GM19043 (cell line): Measurements from ENCODE around the gene RASL10A.

Experiments
- ATAC-seq: cut with Tn5 transposase; IDR thresholded peaks from one replicate; pipeline ENCODE4 v1.9.1; 2021; ENCODE audit warnings: low read depth; ENCODE audit not compliant: unreplicated experiment

RASL10A gene

DNA sequence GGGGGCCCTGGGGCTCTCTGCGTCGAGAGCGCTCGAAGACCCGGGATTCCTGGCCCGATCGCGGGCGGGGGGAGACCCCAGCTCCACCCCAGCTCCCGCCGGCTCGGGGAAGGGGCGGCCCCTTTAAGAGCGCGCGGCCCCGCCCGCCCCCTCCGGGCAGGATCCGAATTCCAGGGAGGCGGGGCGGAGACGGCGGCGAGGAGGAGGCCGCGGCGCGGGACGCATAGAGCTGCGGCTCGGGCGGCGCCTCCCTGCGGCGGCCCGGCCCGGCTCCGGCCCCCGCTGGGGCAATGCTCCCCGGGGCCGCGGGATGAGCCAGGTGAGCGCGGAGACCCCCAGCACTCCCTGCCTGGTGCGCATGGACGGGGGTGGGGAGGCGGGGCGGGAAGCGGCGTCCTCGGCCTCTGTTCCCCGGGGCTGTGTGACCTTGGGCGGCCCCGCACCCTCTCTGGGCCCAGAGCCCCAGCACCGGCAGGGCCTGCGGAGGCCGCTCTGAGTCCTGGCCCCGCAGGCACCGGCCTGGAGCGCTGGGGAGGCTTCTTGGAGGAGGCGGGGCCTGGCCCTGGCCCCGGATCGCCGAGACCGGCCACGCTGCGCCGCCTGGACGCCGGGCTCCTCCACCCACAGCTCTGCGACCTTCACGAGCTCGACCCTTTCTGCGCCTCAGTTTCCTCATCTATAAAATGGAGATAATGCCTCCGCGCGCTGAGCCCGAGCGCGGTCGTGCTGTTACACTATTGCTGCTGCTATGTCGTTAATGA is 8.5 kb downstream of the RASL10A start:
- no peak for ATAC-seq

DNA sequence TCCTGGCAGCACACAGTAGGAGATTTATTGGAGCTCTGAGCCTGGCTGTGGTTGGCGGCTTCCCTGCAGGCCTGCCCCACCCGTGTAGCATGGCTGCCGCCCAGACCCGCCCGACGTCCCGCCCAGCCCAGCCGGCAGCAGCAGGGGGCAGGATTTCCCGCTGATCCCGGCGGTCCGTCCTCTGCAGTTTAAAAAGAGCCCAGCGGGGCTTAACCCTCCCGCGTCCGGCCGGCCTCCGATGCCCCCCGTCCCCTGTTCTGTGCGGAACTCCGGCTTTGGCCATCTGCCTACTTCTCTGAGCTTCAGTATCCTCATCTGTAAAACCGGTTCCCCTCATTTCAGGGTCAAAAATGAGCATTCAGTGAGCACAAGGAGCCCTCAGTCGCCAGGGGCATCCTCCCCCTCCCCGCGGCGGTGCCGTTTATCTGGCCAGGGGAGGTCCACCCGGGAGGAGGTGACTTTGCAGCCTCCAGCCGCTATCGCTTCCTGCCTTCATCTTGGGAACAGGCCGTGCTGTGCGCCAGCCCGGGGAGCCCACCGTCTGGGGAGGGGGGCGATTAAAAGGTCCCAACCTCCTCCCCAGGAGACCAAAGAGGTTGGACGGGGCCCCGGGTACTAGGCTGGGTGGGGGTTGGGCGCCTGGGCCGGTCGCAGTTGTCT is 9.2 kb downstream of the RASL10A start, which contains the start of gene GAS2L1:
TSS of gene GAS2L1 (plus strand) at position 476 of the 660 bp plus-strand sequence. CDS start 1,456 bp downstream, outside the sequence.
- ATAC-seq = no peak

DNA sequence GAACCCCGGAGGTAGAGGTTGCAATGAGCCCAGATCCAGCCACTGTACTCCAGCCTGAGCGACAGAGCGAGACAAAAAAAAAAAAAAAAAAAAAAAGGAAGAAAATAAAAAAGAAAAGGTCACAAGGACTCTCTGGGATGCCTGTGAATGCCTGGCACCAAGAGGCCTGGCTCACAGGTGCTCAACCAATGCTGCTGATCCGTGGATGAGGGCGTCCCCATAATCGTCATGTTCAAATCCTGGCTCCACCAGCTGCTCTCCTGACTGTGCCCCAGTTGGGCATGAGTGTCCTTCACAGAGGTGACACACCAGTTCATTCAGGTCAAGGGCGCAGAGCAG is 9.7 kb downstream of the RASL10A start:
- no peak for ATAC-seq

DNA sequence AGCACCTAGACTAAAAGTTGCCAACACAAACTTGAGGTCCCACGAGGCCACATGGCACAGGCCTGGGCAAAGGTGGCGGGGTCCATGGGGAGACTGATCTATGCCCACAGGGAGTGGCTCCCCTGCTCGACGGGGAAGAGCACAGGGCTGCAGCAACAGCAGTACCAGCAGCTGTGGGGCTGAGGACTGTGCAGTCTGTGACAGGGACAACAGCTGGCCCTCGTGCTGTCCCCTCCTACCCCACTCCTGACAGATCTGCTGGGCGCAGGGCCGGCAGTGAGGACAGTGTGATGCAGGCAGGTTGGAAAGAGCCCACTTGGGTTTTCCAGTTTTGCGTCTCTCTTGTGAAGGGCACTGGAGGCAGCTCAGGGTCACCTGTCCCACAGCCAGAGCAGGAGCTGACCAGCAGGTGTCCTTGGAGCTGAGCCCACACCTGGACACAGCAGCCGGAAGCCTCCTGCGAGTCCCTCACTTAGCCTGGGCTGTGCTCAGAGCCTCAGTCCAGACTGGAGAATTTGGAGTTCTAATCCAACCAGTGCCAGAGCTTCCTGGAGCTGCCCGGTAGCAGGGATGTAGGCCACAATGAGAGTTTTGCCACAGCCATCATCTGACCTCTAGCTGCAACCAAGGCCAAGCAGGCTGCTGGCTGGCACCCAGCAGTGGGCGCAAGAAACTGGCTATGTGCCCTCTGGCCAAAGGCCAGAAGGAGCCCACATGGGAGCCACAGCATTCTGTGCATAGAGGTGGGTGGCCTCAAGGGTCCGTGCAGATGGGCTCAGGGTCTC is 12.6 kb downstream of the RASL10A start:
- no peak for ATAC-seq

DNA sequence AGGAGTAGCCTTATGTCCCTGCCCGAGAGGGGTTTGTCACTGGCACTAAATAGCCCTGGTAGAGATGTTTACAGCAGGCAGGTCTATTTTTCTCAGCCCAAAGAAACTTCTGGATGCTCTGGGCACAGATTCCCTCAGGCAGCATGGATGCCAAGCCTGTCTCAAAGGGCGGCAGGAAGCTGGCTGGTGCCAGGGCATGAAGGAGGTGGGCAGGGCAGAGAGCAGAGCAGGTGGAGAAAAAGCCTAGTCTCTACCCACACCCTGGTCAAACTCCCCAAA is 13.2 kb downstream of the RASL10A start:
- ATAC-seq = no peak

DNA sequence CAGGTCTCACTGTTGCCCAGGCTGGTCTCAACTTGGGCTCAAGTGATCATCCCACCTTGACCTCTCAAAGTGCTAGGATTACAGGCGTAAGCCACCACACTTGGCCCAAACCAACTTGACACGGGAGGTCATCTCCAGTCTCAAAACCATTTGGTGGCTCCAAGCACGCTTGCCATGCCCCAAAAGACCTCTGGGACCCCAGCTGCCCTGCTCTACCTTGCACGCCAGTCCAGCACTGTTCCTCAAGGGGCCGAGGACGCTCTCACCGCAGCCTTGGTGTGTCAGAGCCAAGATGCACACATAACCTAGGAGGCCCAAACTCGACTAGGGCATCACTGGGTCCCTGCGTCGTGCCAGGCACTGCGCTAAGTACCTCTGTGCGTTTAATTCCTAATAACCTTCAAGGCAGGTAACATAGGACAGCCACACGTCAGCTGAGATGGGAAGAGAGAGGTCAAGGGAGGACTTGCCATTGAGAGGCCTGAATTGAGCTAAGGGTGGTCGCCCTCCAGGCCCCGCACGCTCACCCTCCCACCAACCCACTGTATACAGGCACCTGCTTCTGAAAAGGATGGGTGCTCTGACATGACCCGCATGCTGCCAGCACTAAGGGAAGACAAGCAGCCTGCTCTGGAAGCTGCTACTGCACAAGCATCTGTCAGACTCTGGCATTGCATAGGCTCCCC is 13.6 kb downstream of the RASL10A start:
- ATAC-seq = no peak

DNA sequence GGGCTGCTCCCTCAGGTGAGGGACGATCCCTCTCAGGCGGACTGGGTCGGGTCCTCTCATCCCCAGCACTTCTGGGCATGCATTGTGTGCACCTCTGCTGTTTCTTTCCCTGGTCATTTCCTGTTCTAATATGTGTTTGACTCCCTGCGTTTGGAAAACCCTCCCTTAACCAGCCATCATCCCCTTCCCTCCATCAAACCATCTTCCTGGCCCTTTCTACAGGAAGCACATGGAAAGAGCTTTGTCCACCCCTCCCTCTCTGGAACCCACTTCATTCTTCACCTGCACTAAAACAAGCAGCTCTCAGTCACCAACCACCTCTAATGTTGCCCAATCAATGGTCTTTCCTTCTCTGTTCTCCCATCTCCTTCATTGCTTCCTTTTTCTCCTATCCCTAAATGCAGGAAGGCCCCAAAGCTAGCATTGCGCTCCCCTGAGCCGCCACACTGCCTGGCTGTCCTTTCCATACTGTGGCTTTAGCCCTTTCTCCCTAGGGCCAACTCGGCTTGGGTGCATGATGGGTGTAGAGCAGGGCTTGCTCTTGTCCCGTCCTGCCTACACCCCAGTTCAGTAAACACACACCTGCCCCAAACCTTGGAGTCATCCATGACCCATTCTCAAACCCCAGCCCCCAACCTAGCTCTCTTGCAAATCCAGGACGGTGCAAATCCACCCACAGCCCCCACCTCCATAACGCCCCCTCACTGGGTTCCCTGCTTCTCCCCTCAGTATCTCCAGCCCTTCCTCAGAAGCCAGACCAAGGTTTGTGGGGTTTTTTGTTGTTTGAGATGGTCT is 14.5 kb downstream of the RASL10A start:
- no peak for ATAC-seq

DNA sequence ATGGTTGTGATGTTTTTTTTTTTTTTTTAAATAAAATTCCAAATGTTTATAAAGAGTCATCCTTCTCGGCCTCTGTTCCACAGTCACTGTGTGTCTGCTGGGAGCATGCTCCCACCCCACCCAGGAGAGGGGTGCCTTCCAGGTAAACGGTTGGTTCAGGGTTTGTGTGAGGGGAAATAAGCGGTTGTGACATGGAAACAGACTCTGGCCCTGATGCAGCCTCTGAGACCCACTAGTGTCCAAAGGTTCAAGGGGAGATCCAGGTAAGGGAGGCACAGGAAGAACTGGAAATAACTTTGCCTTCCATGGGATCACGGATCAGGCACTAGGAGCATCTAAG is 15.1 kb downstream of the RASL10A start:
- no peak for ATAC-seq

DNA sequence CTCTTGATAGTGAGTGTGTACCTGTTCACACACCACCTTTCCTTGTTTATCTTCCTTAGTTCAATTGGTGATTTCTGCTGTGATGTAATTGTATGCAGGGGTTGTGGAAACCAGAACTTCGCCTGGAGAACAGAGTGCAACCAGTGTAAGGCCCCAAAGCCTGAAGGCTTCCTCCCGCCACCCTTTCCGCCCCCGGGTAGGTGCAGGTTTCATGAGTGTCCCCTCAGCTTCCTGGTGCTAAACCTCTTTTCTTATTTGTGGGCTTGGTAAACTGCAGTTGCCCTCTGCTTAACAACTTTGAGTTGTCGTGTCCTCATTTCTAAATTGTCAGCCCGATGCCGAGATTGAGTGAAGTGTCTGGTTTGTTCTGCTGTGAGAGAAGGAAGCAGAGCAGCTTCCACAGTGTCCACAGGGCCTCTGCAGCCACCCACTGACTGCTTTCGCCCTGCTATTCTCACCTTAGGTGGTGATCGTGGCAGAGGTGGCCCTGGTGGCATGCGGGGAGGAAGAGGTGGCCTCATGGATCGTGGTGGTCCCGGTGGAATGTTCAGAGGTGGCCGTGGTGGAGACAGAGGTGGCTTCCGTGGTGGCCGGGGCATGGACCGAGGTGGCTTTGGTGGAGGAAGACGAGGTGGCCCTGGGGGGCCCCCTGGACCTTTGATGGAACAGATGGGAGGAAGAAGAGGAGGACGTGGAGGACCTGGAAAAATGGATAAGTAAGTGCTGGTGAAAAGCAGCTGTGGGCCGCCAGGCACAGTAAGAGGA is 16.2 kb downstream of the RASL10A start:
- no peak for ATAC-seq

DNA sequence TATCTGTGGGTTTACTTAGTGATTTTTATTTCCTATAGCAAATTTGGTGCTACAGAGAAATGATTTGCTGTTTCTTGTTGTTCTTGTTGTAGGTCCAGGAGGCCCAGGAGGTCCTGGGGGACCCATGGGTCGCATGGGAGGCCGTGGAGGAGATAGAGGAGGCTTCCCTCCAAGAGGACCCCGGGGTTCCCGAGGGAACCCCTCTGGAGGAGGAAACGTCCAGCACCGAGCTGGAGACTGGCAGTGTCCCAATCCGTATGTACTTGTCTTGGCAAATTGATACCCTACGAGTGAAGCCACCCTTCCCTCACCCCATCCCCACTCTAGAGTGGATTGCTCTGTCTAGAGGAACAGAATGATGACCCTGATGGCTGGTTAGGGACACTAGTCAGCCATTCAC is 16.9 kb downstream of the RASL10A start:
- no peak for ATAC-seq

DNA sequence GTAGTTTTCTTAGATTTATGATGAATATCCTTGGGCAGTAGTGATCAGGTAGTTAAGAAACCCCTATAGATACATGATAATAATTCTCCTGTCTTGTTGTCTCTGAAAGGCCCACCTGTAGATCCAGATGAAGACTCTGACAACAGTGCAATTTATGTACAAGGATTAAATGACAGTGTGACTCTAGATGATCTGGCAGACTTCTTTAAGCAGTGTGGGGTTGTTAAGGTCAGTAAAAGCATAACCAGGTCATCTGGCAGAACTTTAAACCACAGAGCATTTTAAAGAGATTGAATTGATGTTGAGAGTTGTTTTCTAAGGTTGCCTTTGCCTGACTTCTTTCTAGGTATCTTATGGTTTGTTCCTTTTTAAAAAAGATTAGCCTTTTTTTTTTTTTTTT is 23.1 kb downstream of the RASL10A start:
- ATAC-seq = no peak

DNA sequence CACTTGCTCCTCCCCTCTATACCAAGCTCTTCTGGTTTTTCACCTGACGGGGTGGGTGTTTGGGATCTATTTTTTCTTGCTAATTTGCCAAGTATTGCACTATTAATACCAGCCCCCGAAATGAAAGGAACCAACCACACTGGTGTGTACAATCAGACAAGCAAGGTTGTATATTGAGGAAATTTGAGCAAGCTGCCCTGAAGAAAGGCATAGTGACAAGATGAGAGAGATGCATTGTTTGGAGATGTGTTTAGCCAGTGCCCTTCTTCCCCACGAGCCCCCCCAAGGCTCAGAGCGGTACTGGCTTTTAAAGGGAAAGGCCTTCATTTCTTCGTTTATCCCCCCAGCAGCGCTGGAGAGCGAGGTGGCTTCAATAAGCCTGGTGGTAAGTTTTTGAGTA is 24.3 kb downstream of the RASL10A start:
- no peak for ATAC-seq

DNA sequence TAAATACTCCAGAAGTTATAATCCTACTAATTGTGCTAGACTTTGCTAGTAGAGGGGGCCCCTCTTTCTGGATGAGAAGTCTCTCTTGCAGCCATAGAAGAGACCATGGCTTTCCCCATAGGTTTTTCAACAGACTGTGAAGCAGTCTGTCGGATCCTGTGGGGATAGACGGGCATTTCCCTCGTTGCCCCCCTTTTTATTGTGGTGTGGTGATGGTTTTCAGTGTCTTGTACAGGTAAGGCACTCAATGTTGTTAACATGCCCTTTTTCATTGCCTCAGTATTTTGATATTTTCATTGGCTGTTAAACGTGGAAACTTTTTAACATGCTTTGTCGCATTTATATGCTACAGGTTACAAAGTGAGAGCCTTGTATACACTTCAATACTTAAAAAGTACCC is 25.4 kb downstream of the RASL10A start:
- ATAC-seq = no peak

DNA sequence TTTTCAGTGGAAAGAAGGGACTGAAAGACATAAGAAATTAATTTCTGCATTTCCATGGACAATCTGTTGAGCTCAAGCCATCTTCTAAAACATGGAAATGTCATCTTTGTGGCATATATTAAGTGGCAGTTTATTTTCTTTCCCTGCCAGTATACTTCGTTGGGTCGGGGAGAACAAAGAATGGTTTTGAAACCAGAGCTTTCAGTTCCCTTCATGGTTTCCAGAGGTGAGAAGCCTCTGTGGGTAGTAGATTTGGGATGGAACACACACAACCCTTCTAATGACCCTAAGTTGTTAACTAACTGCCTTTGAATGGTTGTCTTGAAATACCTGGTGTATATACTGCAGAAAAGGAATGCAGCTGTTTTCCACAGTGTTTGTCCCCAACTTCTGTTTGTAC is 26.7 kb downstream of the RASL10A start:
- ATAC-seq = no peak

DNA sequence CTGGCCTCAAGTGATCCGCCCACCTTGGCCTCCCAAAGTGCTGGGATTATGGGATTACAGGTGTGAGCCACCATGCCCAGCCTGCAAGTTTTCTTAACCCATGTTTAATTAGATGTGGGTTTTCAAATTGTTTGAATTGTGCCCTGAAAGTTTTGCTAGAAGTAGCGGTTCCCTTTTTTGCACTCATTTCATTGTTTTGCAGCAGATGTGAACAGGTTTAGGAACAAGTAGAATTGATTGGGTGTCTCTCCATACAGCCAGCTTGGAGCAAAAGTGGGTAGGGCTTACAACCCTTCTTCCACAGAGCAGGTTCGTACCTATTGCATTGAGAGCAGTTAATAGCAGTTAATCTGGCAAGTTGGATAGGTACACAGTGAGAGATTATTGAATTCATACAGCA is 31.3 kb downstream of the RASL10A start:
- ATAC-seq = no peak

DNA sequence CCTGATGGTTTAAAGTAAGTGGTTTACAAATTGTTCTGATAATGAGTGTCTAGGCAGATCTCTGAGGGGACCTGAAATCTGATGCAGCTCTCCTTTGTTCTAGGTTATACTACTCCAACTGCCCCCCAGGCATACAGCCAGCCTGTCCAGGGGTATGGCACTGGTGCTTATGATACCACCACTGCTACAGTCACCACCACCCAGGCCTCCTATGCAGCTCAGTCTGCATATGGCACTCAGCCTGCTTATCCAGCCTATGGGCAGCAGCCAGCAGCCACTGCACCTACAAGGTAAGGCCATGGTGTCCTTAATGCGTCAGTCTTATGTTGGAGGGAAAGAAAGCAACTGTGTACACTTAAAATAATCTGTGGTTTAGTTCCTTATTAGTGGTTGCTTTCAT is 37.6 kb downstream of the RASL10A start:
- no peak for ATAC-seq

DNA sequence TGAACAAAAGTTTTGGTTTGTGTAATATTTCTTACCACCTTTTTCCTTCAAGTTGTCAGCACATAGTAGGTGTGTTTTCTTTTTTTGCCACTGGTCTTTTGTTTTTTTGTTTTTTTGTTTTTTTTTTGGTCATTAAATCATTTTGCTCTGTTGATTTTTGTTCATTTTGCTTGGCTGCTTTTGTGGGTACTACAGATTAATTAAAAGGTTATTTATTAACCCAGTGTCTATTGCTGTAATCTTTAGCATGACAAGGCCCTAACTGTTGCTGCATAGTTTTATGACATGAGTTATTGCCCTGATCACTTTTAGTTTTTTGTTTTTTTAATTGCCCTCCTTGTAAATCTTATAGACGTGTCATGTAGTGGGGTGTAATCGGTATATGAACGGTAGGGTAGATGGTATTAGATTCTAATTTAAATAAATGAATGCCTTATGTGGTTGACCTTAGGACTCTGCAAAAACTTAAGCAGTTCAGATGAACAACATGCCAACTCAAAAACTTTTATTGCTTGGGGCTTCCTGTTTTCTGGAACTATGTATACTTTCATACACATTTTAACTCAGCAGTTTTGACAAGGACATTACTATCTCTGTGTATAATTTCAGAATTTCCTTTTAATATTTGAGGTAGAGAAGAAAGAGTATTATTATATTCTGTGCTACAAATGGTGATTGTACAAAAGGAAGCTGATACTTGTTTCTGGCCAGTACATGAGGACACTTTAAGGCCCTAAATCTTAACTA is 39.5 kb downstream of the RASL10A start:
- no peak for ATAC-seq

DNA sequence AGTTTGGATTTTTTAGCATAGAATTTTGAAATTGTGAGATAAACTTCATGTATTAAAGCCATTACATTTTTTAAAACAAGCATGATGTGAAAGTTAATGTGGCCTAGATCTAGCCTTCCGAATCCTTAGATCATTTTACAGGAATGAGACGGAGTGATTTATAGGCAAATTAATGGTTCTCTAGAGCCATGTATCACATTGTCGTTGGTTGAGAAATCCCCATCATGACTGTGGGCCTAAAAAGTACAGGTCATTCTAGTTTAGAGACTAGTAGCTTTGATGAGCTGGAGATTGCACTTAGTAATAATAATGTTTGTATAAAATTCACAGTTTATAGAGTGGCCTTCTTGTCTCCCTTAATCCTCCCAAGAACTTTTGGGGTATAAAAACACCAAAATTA is 40.3 kb downstream of the RASL10A start:
- ATAC-seq = no peak

DNA sequence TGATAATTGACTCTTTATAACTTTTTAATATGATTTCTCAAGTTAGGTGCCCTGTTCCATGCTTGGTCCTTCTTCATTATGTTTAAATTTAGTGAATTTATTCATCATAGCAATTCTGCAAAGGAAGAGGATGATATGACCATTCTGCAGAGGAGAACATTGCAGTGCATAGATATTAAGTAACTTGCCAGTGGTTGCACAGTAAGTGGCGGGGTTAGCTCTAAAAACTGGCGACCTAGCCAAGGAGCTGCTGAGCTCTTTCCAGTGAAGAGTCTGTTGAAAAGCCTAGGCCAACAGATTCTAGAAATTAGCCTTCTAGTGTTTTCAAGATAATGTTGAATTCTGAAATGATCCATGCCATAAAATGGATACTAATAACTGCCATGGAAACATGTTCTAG is 42.9 kb downstream of the RASL10A start:
- ATAC-seq = no peak
